Neural progenitor cell (in vitro differentiated cells): Measurements from ENCODE around the gene AFF1.

Experiments used
- EZH2 ChIP-seq: fragments of 200-600 bp; sonication (generic); IDR thresholded peaks from 2 replicates; pipeline ENCODE4 v1.6.1; 2017; ENCODE audit warnings: antibody characterized with exemption, mild to moderate bottlenecking, moderate library complexity
- EZH2phosphoT487 ChIP-seq: fragments of 200-600 bp; sonication (generic); IDR thresholded peaks from 2 replicates; pipeline ENCODE4 v1.6.1; 2017; ENCODE audit warnings: antibody characterized with exemption
- TF ChIP-seq, protein P1 (sequence below): fragments of 200-600 bp; sonication (generic); IDR thresholded peaks from 2 replicates; pipeline ENCODE4 v1.5.1; 2017; ENCODE audit warnings: antibody characterized with exemption, mild to moderate bottlenecking

DNA sequence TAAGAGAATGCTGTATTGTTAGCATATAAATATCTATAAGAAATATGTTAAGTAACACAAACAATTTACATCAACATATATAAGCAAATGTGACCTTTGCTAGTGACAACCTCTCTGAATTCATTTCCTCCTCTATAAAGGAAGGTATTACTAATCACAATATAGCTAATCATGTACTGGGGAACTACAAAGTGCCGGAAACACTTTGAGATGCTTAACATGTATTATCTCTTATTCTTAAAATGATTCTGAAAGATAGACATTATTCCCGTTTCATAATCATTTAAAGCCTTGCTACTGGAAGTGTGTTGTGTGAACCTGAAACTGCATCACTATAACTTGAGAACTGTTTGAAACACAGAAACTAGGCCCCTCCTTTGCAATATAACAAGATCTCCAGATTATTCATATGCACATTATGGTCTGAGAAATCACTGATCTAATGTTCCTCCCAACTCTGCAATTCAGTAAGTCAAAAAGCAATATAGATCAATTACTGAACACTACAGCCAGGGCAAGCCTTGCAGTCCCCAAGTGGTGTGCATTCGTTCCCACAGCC is 231.6 kb downstream of the AFF1 start:
- TF ChIP-seq, protein P1, sequence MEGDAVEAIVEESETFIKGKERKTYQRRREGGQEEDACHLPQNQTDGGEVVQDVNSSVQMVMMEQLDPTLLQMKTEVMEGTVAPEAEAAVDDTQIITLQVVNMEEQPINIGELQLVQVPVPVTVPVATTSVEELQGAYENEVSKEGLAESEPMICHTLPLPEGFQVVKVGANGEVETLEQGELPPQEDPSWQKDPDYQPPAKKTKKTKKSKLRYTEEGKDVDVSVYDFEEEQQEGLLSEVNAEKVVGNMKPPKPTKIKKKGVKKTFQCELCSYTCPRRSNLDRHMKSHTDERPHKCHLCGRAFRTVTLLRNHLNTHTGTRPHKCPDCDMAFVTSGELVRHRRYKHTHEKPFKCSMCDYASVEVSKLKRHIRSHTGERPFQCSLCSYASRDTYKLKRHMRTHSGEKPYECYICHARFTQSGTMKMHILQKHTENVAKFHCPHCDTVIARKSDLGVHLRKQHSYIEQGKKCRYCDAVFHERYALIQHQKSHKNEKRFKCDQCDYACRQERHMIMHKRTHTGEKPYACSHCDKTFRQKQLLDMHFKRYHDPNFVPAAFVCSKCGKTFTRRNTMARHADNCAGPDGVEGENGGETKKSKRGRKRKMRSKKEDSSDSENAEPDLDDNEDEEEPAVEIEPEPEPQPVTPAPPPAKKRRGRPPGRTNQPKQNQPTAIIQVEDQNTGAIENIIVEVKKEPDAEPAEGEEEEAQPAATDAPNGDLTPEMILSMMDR = no peak
- no peak for TF ChIP-seq EZH2
- no peak for TF ChIP-seq EZH2phosphoT487
